Measurements from ENCODE around the gene DOCK11.

DNA sequence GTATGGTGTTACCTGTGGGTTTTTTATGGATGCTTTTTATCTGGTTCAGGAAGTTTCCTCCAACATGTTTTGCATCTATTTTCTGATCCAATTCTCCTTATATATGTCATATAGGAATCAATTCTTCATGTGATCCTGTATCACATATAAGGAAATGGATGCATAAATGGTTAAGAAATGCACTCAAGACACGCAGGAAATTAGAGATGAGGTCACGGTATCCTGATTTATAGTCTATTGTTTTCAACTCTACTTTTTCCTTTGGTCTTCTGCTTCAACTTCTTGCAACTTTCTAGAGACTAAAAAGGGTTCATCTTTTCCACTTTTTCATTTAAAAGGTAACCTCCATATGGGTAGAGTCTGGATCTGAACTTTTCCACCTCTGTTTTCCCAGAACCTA, 198.2 kb downstream of the DOCK11 start:
- TF ChIP-seq, protein P1, sequence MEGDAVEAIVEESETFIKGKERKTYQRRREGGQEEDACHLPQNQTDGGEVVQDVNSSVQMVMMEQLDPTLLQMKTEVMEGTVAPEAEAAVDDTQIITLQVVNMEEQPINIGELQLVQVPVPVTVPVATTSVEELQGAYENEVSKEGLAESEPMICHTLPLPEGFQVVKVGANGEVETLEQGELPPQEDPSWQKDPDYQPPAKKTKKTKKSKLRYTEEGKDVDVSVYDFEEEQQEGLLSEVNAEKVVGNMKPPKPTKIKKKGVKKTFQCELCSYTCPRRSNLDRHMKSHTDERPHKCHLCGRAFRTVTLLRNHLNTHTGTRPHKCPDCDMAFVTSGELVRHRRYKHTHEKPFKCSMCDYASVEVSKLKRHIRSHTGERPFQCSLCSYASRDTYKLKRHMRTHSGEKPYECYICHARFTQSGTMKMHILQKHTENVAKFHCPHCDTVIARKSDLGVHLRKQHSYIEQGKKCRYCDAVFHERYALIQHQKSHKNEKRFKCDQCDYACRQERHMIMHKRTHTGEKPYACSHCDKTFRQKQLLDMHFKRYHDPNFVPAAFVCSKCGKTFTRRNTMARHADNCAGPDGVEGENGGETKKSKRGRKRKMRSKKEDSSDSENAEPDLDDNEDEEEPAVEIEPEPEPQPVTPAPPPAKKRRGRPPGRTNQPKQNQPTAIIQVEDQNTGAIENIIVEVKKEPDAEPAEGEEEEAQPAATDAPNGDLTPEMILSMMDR (IDR thresholded peaks at IDR 0.05): no peak
- no peak for TF ChIP-seq POLR2AphosphoS5 (IDR thresholded peaks at IDR 0.05)
- no peak for TF ChIP-seq POLR2A (IDR thresholded peaks at IDR 0.05)
